ENCODE data around the gene UBA6.
A peak's percentile ranks its signal among the peaks of the same experiment; 100 is the strongest.
"Not testable (repeated sequence)": the region's sequence is repeated elsewhere in the genome, so short reads cannot be mapped to it uniquely, and the experiment has no call there.

Gene UBA6

GRCh38 chr4:67713529-67714247, 12.7 kb upstream of the UBA6 start:
- no peak for DNase-seq (ENCODE audit: low spot score)

GRCh38 chr4:67712650-67713528, 11.9 kb upstream of the UBA6 start:
- DNase-seq (ENCODE audit: low spot score): no peak

GRCh38 chr4:67712000-67712625, 11.2 kb upstream of the UBA6 start:
- no peak for DNase-seq (ENCODE audit: low spot score)

- not testable (repeated sequence) for DNase-seq (ENCODE audit: low spot score)
Measured at GRCh38 chr4:67706682-67707081, 5.7 kb upstream of the UBA6 start.

- DNase-seq (ENCODE audit: low spot score): no peak
Measured at GRCh38 chr4:67704843-67705242, 3.9 kb upstream of the UBA6 start.

GRCh38 chr4:67702166-67702565, 1.2 kb upstream of the UBA6 start:
- DNase-seq (ENCODE audit: low spot score): peak; percentile 20

GRCh38 chr4:67701517-67701850, 529 bp upstream of the UBA6 start:
- DNase-seq (ENCODE audit: low spot score): no peak

- peak; percentile 55 for DNase-seq (ENCODE audit: low spot score)
Measured at GRCh38 chr4:67700116-67700737, 728 bp downstream of the UBA6 start.

GRCh38 chr4:67699603-67700002, 1.4 kb downstream of the UBA6 start:
- no peak for DNase-seq (ENCODE audit: low spot score)

- DNase-seq (ENCODE audit: low spot score): no peak
Measured at GRCh38 chr4:67697860-67698687, 2.9 kb downstream of the UBA6 start.

- no peak for DNase-seq (ENCODE audit: low spot score)
Measured at GRCh38 chr4:67696061-67696460, 4.9 kb downstream of the UBA6 start.

GRCh38 chr4:67694662-67695061, 6.3 kb downstream of the UBA6 start:
- DNase-seq (ENCODE audit: low spot score): no peak

- DNase-seq (ENCODE audit: low spot score): no peak
Measured at GRCh38 chr4:67691328-67691727, 9.6 kb downstream of the UBA6 start.

GRCh38 chr4:67687636-67688035, 13.3 kb downstream of the UBA6 start:
- DNase-seq (ENCODE audit: low spot score): no peak

GRCh38 chr4:67685532-67685859, 15.5 kb downstream of the UBA6 start:
- no peak for DNase-seq (ENCODE audit: low spot score)

GRCh38 chr4:67684839-67685531, 16.0 kb downstream of the UBA6 start:
- no peak for DNase-seq (ENCODE audit: low spot score)

- no peak for DNase-seq (ENCODE audit: low spot score)
Measured at GRCh38 chr4:67682266-67682665, 18.7 kb downstream of the UBA6 start.

- DNase-seq (ENCODE audit: low spot score): no peak
Measured at GRCh38 chr4:67680581-67681222, 20.3 kb downstream of the UBA6 start.

GRCh38 chr4:67678612-67679011, 22.3 kb downstream of the UBA6 start:
- DNase-seq (ENCODE audit: low spot score): no peak

- DNase-seq (ENCODE audit: low spot score): peak; percentile 21
Measured at GRCh38 chr4:67674098-67674497, 26.9 kb downstream of the UBA6 start.

GRCh38 chr4:67668315-67668714, 32.6 kb downstream of the UBA6 start:
- no peak for DNase-seq (ENCODE audit: low spot score)
